PC-9 (cell line): ENCODE data around the gene FNDC3B.

Source experiments
- CTCF ChIP-seq: fragments of 200-600 bp; sonication (generic); conservative IDR thresholded peaks from 2 replicates; pipeline ENCODE4 v1.6.1; 2017; ENCODE audit warnings: mixed run types, antibody characterized with exemption, mild to moderate bottlenecking, moderate library complexity
- EZH2 ChIP-seq: fragments of 200-600 bp; sonication (generic); IDR thresholded peaks from 2 replicates; pipeline ENCODE4 v1.8.0; 2017; ENCODE audit warnings: antibody characterized with exemption, low read depth

DNA sequence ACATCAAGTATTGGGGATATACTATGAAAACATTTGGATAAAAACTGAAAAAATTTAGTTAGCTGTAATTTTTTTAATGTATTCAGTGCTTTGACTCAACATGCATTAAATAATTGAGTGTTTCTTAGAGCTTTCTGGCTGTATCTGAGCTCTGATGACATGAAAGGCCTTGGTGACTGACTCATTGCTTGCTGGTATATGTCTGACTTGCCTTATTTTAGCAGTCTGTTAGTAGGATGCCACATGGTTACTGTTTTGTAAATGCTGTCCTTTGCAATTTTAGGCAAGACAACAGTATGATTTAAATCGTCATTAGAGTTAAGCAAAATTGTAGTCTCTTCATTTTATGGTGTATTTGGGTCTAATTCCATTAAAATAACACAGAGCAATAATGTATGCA is 209.7 kb downstream of the FNDC3B start:
- TF ChIP-seq CTCF (no peak), EZH2 (no peak)
